ENCODE results near the gene TADA1.

Gene TADA1

GRCh38 chr1:166903232-166903631 is 27.2 kb upstream of the TADA1 start:
- H4K20me1 ChIP-seq (ENCODE audit: insufficient read depth, low read length), result no peaks in the 10 kb centered on the region
- H3K4me2 ChIP-seq (ENCODE audit: low read length), result no peak overlapping the region
- 0 out of 2 replicates have a peak, but pooled peaks cover 4% of the 10 kb centered on the region for H3K9me3 ChIP-seq (ENCODE audit: insufficient read depth, low read length)
- no peak overlapping the region for H3K9ac ChIP-seq (ENCODE audit: low read length)
- no peaks in the 10 kb centered on the region for H3K36me3 ChIP-seq (replicated peaks; ENCODE audit: low read depth, low read length)
- peaks cover 25% of the 10 kb centered on the region for H3K4me1 ChIP-seq (ENCODE audit: low read length)
- TF ChIP-seq EZH2phosphoT487 (IDR thresholded peaks at IDR 0.05; ENCODE audit: low read depth), result no peak
- no peak for TF ChIP-seq CTCF (IDR thresholded peaks at IDR 0.05; ENCODE audit: low read depth, low read length)
- no peak overlapping the region for H3K27ac ChIP-seq (ENCODE audit: low read length)
- H3K4me3 ChIP-seq (ENCODE audit: low read length), result no peak overlapping the region
- no peaks in the 10 kb centered on the region for H3K27me3 ChIP-seq (ENCODE audit: low read depth, low read length)
- no peaks in the 10 kb centered on the region for H3K79me2 ChIP-seq (ENCODE audit: low read length)
- H2AFZ ChIP-seq (ENCODE audit: low read depth, low read length), result no peak overlapping the region

GRCh38 chr1:166902279-166902678 is 26.2 kb upstream of the TADA1 start:
- Histone ChIP-seq H2AFZ (ENCODE audit: low read depth, low read length) (no peak overlapping the region), H3K79me2 (ENCODE audit: low read length) (no peaks in the 10 kb centered on the region), H3K4me1 (ENCODE audit: low read length) (peaks cover 18% of the 10 kb centered on the region), H3K9ac (ENCODE audit: low read length) (no peak overlapping the region), H3K9me3 (ENCODE audit: insufficient read depth, low read length) (peaks cover 13% of the 10 kb centered on the region; the same call in 1 of the 2 replicates), H3K4me3 (ENCODE audit: low read length) (no peak overlapping the region), H3K27ac (ENCODE audit: low read length) (no peak overlapping the region), H3K27me3 (ENCODE audit: low read depth, low read length) (no peaks in the 10 kb centered on the region), H4K20me1 (ENCODE audit: insufficient read depth, low read length) (no peaks in the 10 kb centered on the region), H3K36me3 (replicated peaks; ENCODE audit: low read depth, low read length) (no peaks in the 10 kb centered on the region), H3K4me2 (ENCODE audit: low read length) (no peak overlapping the region)
- TF ChIP-seq CTCF (IDR thresholded peaks at IDR 0.05; ENCODE audit: low read depth, low read length) (no peak; the same call in 1 of the 2 replicates), EZH2phosphoT487 (IDR thresholded peaks at IDR 0.05; ENCODE audit: low read depth) (no peak)

- Histone ChIP-seq H3K9me3 (ENCODE audit: insufficient read depth, low read length) (peaks cover 17% of the 10 kb centered on the region; the same call in 1 of the 2 replicates), H3K4me2 (ENCODE audit: low read length) (peak overlapping the region; percentile 23; the same call in 1 of the 2 replicates), H3K9ac (ENCODE audit: low read length) (no peak overlapping the region), H4K20me1 (ENCODE audit: insufficient read depth, low read length) (no peaks in the 10 kb centered on the region), H3K27me3 (ENCODE audit: low read depth, low read length) (0 out of 2 replicates have a peak, but pooled peaks cover 2% of the 10 kb centered on the region), H3K36me3 (replicated peaks; ENCODE audit: low read depth, low read length) (no peaks in the 10 kb centered on the region), H3K27ac (ENCODE audit: low read length) (no peak overlapping the region), H3K4me1 (ENCODE audit: low read length) (peaks cover 18% of the 10 kb centered on the region), H3K4me3 (ENCODE audit: low read length) (no peak overlapping the region), H3K79me2 (ENCODE audit: low read length) (no peaks in the 10 kb centered on the region), H2AFZ (ENCODE audit: low read depth, low read length) (peak overlapping the region; percentile 3; the same call in 1 of the 2 replicates)
- TF ChIP-seq CTCF (IDR thresholded peaks at IDR 0.05; ENCODE audit: low read depth, low read length) (no peak), EZH2phosphoT487 (IDR thresholded peaks at IDR 0.05; ENCODE audit: low read depth) (no peak)
Observed at GRCh38 chr1:166900987-166901386, 24.9 kb upstream of the TADA1 start.

- Histone ChIP-seq H3K9me3 (ENCODE audit: insufficient read depth, low read length) (peaks cover 17% of the 10 kb centered on the region; the same call in 1 of the 2 replicates), H3K4me3 (ENCODE audit: low read length) (no peak overlapping the region), H3K4me1 (ENCODE audit: low read length) (peaks cover 18% of the 10 kb centered on the region), H3K36me3 (replicated peaks; ENCODE audit: low read depth, low read length) (no peaks in the 10 kb centered on the region), H3K79me2 (ENCODE audit: low read length) (no peaks in the 10 kb centered on the region), H3K4me2 (ENCODE audit: low read length) (no peak overlapping the region), H3K27me3 (ENCODE audit: low read depth, low read length) (0 out of 2 replicates have a peak, but pooled peaks cover 9% of the 10 kb centered on the region), H3K9ac (ENCODE audit: low read length) (no peak overlapping the region), H3K27ac (ENCODE audit: low read length) (no peak overlapping the region), H4K20me1 (ENCODE audit: insufficient read depth, low read length) (no peaks in the 10 kb centered on the region), H2AFZ (ENCODE audit: low read depth, low read length) (no peak overlapping the region)
- TF ChIP-seq EZH2phosphoT487 (IDR thresholded peaks at IDR 0.05; ENCODE audit: low read depth) (no peak), CTCF (IDR thresholded peaks at IDR 0.05; ENCODE audit: low read depth, low read length) (no peak)
Observed at GRCh38 chr1:166899769-166900168, 23.7 kb upstream of the TADA1 start.

Data from OCI-LY3 (cell line).